Lower leg skin (tissue), 3 donors: ENCODE measurements around the gene DAAM2.

ENCODE experiments used
- POLR2A ChIP-seq, 2 donors: fragments of 450-650 bp; IDR thresholded peaks; one replicate each; pipeline ENCODE4 v1.6.1; 2016 to 2017; ENCODE audit warnings: antibody characterized with exemption in 2 of 2, mild to moderate bottlenecking in 1 of 2, moderate library complexity in 1 of 2
- TF ChIP-seq, protein P1 (sequence below), 3 donors: fragments of 450-650 bp; IDR thresholded peaks; one replicate each; pipeline ENCODE4 v1.5.1; 2016; ENCODE audit warnings: antibody characterized with exemption in 3 of 3, mild to moderate bottlenecking in 3 of 3, moderate library complexity in 2 of 3

- TF ChIP-seq, protein P1, sequence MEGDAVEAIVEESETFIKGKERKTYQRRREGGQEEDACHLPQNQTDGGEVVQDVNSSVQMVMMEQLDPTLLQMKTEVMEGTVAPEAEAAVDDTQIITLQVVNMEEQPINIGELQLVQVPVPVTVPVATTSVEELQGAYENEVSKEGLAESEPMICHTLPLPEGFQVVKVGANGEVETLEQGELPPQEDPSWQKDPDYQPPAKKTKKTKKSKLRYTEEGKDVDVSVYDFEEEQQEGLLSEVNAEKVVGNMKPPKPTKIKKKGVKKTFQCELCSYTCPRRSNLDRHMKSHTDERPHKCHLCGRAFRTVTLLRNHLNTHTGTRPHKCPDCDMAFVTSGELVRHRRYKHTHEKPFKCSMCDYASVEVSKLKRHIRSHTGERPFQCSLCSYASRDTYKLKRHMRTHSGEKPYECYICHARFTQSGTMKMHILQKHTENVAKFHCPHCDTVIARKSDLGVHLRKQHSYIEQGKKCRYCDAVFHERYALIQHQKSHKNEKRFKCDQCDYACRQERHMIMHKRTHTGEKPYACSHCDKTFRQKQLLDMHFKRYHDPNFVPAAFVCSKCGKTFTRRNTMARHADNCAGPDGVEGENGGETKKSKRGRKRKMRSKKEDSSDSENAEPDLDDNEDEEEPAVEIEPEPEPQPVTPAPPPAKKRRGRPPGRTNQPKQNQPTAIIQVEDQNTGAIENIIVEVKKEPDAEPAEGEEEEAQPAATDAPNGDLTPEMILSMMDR (IDR thresholded peaks at IDR 0.05): no peak
- no peak for TF ChIP-seq POLR2A (IDR thresholded peaks at IDR 0.05)
These were observed 6.9 kb upstream of the DAAM2 start for GRCh38 chr6:39785281-39785680.
